GM13977 (cell line): Measurements from ENCODE around the gene DDX49.
"Not testable (repeated sequence)": the region's sequence is repeated elsewhere in the genome, so short reads cannot be mapped to it uniquely, and the experiment has no call there.

Experiments used
- DNase-seq: peaks from one replicate; pipeline ENCODE4 v3.0.0; 2012; ENCODE audit warnings: low spot score
- CTCF ChIP-seq: IDR thresholded peaks from 2 replicates; pipeline ENCODE4 v1.5.1; 2012; ENCODE audit warnings: mild to moderate bottlenecking, control low read depth; ENCODE audit not compliant: insufficient read depth; ENCODE audit errors: extremely low read depth, missing control alignments
- in situ Hi-C: fragments of 300-500 bp; cut with MboI; formaldehyde crosslinking; loops from one replicate; pipeline ENCODE4 v1.12.0; 2022; ENCODE audit warnings: low sequenced_read_pairs, low pct_unique_long_range_greater_than_20kb, mixed read lengths, inconsistent platforms; ENCODE audit not compliant: unreplicated experiment

Gene DDX49

GRCh38 chr19:18913466-18913865, 6.0 kb upstream of the DDX49 start:
- no peak for TF ChIP-seq CTCF

GRCh38 chr19:18915639-18916038, 3.9 kb upstream of the DDX49 start:
- in situ Hi-C loops, result no loop called here
- TF ChIP-seq CTCF, result peak; percentile 34
- DNase-seq, result no peak

More at GRCh38 chr19:18913466-18913865, 6.0 kb upstream of the DDX49 start:
- in situ Hi-C loops, result no loop called here
- DNase-seq, result no peak

- in situ Hi-C loops, DNase-seq: not testable (repeated sequence)
Measured at GRCh38 chr19:18917593-18917992, 1.9 kb upstream of the DDX49 start.

- DNase-seq, result no peak
- in situ Hi-C loops, result no loop called here
- TF ChIP-seq CTCF, result no peak
Measured at GRCh38 chr19:18919900-18920214, 342 bp downstream of the DDX49 start.

GRCh38 chr19:18920400-18920799, 885 bp downstream of the DDX49 start:
- DNase-seq, result no peak
- TF ChIP-seq CTCF, result no peak
- in situ Hi-C loops, result no loop called here

GRCh38 chr19:18921593-18921992, 2.1 kb downstream of the DDX49 start:
- in situ Hi-C loops, result no loop called here
- DNase-seq, result no peak
- TF ChIP-seq CTCF, result no peak

GRCh38 chr19:18922228-18922985, 2.9 kb downstream of the DDX49 start:
- no peak for DNase-seq
- in situ Hi-C loops, result no loop called here
- no peak for TF ChIP-seq CTCF
